Panc1 (cell line): ENCODE results near the gene ANKRD33B.

Source experiments
- CTCF ChIP-seq: fragments of 450-650 bp; IDR thresholded peaks from 2 replicates; pipeline ENCODE4 v1.5.1; 2017; ENCODE audit warnings: mild to moderate bottlenecking
- REST ChIP-seq, 2 experiments: IDR thresholded peaks; 2 replicates each; pipeline ENCODE4 v1.6.1; 2011 to 2012; ENCODE audit warnings: low read depth in 2 of 2, control low read depth in 1 of 2, low read length in 1 of 2, mild to moderate bottlenecking in 1 of 2, moderate library complexity in 1 of 2; ENCODE audit not compliant: insufficient read depth in 1 of 2
- SIN3A ChIP-seq: IDR thresholded peaks from 2 replicates; pipeline ENCODE4 v1.6.1; 2012; ENCODE audit warnings: low read depth, mild to moderate bottlenecking, low read length, moderate library complexity, borderline replicate concordance; ENCODE audit not compliant: insufficient read depth

- TF ChIP-seq CTCF = no peak
- TF ChIP-seq SIN3A = no peak
- TF ChIP-seq REST (IDR thresholded peaks at IDR 0.05; ENCODE audit: insufficient read depth in 1 of 2, low read depth in 2 of 2, low read length in 1 of 2) = no peak
Observed at GRCh38 chr5:10679336-10679988, 115.6 kb downstream of the ANKRD33B start.
